Gastrocnemius medialis (tissue), 4 donors: ENCODE results near the gene PAQR5. TPM values are rescaled to one million over a fixed set of nuclear protein-coding genes. Genes with fewer than 3 reads are reported as not detected.
"Not testable (repeated sequence)": the region's sequence is repeated elsewhere in the genome, so short reads cannot be mapped to it uniquely, and the experiment has no call there.

ENCODE experiments used
- ATAC-seq, 2 donors: fragments of 150-250 bp; one replicate each; pipeline ENCODE4 v1.9.1; 2016
- DNase-seq, 2 donors: peaks; one replicate each; pipeline ENCODE4 v3.0.0-alpha.2; 2019
- H3K27ac ChIP-seq, 4 donors: fragments of 200-600 bp; sonication (generic); 1 replicate in 1 of 4; 2 replicates in 3 of 4; pipeline ENCODE4 v1.5.1; 2016 to 2018; ENCODE audit warnings: mild to moderate bottlenecking in 2 of 4, moderate library complexity in 1 of 4
- H3K27me3 ChIP-seq, 3 donors: fragments of 200-600 bp; sonication (generic) in 2 of 3; 1 replicate in 1 of 3; 2 replicates in 2 of 3; pipeline versions ENCODE4 v1.5.1 to v1.6.0; 2016 to 2019; ENCODE audit warnings: mild to moderate bottlenecking in 1 of 3, moderate library complexity in 1 of 3
- H3K36me3 ChIP-seq, 2 donors: fragments of 200-600 bp; sonication (generic) in 1 of 2; one replicate each; pipeline ENCODE4 v1.5.1; 2017 to 2018
- H3K4me1 ChIP-seq, 2 donors: fragments of 200-600 bp; sonication (generic) in 1 of 2; one replicate each; pipeline ENCODE4 v1.5.1; 2016 to 2017; ENCODE audit warnings: mild to moderate bottlenecking in 2 of 2
- H3K4me3 ChIP-seq, 4 donors: fragments of 200-600 bp; sonication (generic) in 3 of 4; 1 replicate in 1 of 4; 2 replicates in 3 of 4; pipeline ENCODE4 v1.5.1; 2016 to 2019; ENCODE audit warnings: mild to moderate bottlenecking in 2 of 4
- H3K9me3 ChIP-seq, 3 donors: fragments of 200-600 bp; sonication (generic) in 2 of 3; 1 replicate in 1 of 3; 2 replicates in 2 of 3; pipeline ENCODE4 v1.5.1; 2016 to 2019
- CTCF ChIP-seq, 5 experiments: fragments of 450-650 bp in 3 of 5; fragments of 200-600 bp in 2 of 5; sonication (generic) in 2 of 5; IDR thresholded peaks in 4 of 5; conservative IDR thresholded peaks in 1 of 5; 1 replicate in 4 of 5; 2 replicates in 1 of 5; pipeline ENCODE4 v1.5.1; 2016 to 2019; ENCODE audit warnings: antibody characterized with exemption in 5 of 5, mild to moderate bottlenecking in 3 of 5, moderate library complexity in 3 of 5
- POLR2A ChIP-seq, 2 donors: fragments of 450-650 bp; IDR thresholded peaks; one replicate each; pipeline ENCODE4 v1.6.1; 2017; ENCODE audit warnings: antibody characterized with exemption in 2 of 2, mild to moderate bottlenecking in 2 of 2, moderate library complexity in 2 of 2
- in situ Hi-C, 4 donors: fragments of 200-750 bp; cut with MboI; loops; one replicate each; pipeline versions ENCODE4 v1.15.0 to v1.8.0; 2017; ENCODE audit warnings: low sequenced_read_pairs in 4 of 4
- intact Hi-C: fragments of 100-400 bp; cut with DNase I; formaldehyde crosslinking; loops from one replicate; pipeline ENCODE4 v1.15.1; 2023; ENCODE audit warnings: low total_unique reads
- total RNA-seq, 4 donors: library from RNA; depleted of rRNA; stranded (reverse); fragments of >200 nt; gene quantifications; one replicate each; pipeline versions ENCODE4 v1.1.0 to v1.2.3, GENCODE V29; 2016

Gene PAQR5
- total RNA-seq, 4 donors from 2014 or later: 0.07 to 0.10 (median 0.10) TPM; not detected in 1

DNA sequence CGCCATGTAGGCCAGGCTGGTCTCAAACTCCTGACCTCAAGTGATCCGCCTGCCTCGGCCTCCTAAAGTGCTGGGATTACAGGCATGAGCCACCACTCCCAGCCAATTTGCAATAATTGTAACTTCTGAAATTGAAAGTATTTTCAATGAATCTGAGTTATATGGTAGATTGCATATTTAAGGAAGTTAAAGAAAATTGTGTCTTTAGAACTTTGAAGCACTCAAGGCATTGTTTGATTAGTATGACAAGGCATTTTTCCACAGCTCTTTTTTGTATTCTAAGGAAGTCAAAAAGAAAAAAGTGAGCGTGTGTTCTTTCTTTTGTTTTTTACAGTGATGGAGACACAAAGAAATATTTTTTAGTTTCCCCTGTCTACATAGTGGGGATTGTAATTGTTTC, 138.2 kb downstream of the PAQR5 start:
- H3K27ac ChIP-seq: no peak overlapping the region
- no peaks in the 10 kb centered on the region for H3K4me1 ChIP-seq
- no peaks in the 10 kb centered on the region for H3K36me3 ChIP-seq
- no peak for TF ChIP-seq POLR2A (IDR thresholded peaks at IDR 0.05)
- TF ChIP-seq CTCF (IDR thresholded peaks at IDR 0.05 in 4 of 5, conservative IDR thresholded peaks at IDR 0.05 in 1 of 5): no peak
- DNase-seq (no peak), ATAC-seq (no peak)
- intact Hi-C loops (no loop called here), in situ Hi-C loops (no loop called here)
- no peaks in the 10 kb centered on the region for H3K27me3 ChIP-seq
- no peaks in the 10 kb centered on the region for H3K9me3 ChIP-seq
- no peak overlapping the region for H3K4me3 ChIP-seq

DNA sequence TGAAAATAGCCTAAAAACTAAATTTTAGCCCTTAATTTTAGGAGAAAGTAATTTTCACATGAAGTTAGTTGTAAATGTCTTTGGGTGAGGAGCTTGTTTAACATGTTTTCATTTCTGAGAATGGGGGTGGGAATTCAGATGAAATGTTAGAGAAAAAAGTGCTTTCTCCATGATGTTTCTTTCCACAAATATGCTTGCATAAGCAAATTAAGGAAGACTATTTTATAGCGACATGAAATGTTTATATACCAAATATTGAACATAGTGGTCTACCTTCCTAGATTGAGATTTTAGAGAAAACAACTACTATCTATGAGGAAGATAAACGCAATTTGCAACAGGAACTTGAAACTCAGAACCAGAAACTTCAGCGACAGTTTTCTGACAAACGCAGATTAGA, 140.9 kb downstream of the PAQR5 start:
- ATAC-seq: no peak
- intact Hi-C loops: no loop called here
- H3K9me3 ChIP-seq: no peaks in the 10 kb centered on the region
- no peak for DNase-seq
- no peak overlapping the region for H3K4me3 ChIP-seq
- H3K4me1 ChIP-seq: no peaks in the 10 kb centered on the region
- H3K36me3 ChIP-seq: no peaks in the 10 kb centered on the region
- H3K27me3 ChIP-seq: no peaks in the 10 kb centered on the region
- TF ChIP-seq POLR2A (IDR thresholded peaks at IDR 0.05) (no peak), CTCF (IDR thresholded peaks at IDR 0.05 in 4 of 5, conservative IDR thresholded peaks at IDR 0.05 in 1 of 5) (no peak)
- in situ Hi-C loops: no loop called here
- no peak overlapping the region for H3K27ac ChIP-seq

GRCh38 chr15:69443032-69443611, 144.4 kb downstream of the PAQR5 start:
- no peaks in the 10 kb centered on the region for H3K4me1 ChIP-seq
- H3K4me3 ChIP-seq: no peak overlapping the region
- ATAC-seq (no peak), DNase-seq (no peak)
- H3K27ac ChIP-seq: no peak overlapping the region
- H3K9me3 ChIP-seq: no peaks in the 10 kb centered on the region
- in situ Hi-C loops (no loop called here), intact Hi-C loops (no loop called here)
- H3K36me3 ChIP-seq: no peaks in the 10 kb centered on the region
- no peak for TF ChIP-seq POLR2A (IDR thresholded peaks at IDR 0.05)
- no peak for TF ChIP-seq CTCF (IDR thresholded peaks at IDR 0.05 in 4 of 5, conservative IDR thresholded peaks at IDR 0.05 in 1 of 5)
- H3K27me3 ChIP-seq: no peaks in the 10 kb centered on the region

- Histone ChIP-seq H3K4me3 (no peak overlapping the region), H3K27me3 (no peaks in the 10 kb centered on the region), H3K9me3 (no peaks in the 10 kb centered on the region), H3K4me1 (no peaks in the 10 kb centered on the region), H3K36me3 (no peaks in the 10 kb centered on the region), H3K27ac (no peak overlapping the region)
- no peak for TF ChIP-seq POLR2A (IDR thresholded peaks at IDR 0.05)
- TF ChIP-seq CTCF (IDR thresholded peaks at IDR 0.05 in 4 of 5, conservative IDR thresholded peaks at IDR 0.05 in 1 of 5): no peak
- ATAC-seq: no peak
- DNase-seq: no peak
- intact Hi-C loops (no loop called here), in situ Hi-C loops (no loop called here)
These were observed 146.0 kb downstream of the PAQR5 start for GRCh38 chr15:69444686-69445085.

DNA sequence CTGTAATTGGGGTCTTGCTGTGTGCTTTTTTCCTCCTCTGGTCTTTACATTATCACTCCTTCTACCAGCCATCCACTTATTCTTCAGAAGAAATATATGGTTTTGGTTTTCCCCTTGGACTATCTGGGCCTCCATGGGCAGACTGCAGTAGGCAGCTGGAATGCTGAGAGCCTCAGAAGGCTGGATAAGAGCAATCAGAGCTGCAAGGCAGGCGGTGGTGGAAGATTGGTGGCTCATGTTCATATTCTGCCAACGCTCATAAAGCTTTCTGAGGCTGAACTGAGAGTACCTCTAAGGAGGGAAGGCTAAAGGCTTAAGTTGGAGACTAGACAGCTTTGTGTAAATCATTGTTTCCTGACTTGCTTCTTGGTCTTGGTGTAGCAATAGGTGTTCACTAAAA, 148.2 kb downstream of the PAQR5 start:
- TF ChIP-seq POLR2A (IDR thresholded peaks at IDR 0.05) (no peak), CTCF (IDR thresholded peaks at IDR 0.05 in 4 of 5, conservative IDR thresholded peaks at IDR 0.05 in 1 of 5) (no peak)
- in situ Hi-C loops: no loop called here
- peaks cover 2 to 5% of the 10 kb centered on the region in 2 donors for H3K4me1 ChIP-seq
- no peak overlapping the region for H3K27ac ChIP-seq
- H3K36me3 ChIP-seq: no peaks in the 10 kb centered on the region
- DNase-seq (no peak), ATAC-seq (no peak)
- no peaks in the 10 kb centered on the region for H3K27me3 ChIP-seq
- no peaks in the 10 kb centered on the region for H3K9me3 ChIP-seq
- no peak overlapping the region for H3K4me3 ChIP-seq
- intact Hi-C loops: no loop called here

DNA sequence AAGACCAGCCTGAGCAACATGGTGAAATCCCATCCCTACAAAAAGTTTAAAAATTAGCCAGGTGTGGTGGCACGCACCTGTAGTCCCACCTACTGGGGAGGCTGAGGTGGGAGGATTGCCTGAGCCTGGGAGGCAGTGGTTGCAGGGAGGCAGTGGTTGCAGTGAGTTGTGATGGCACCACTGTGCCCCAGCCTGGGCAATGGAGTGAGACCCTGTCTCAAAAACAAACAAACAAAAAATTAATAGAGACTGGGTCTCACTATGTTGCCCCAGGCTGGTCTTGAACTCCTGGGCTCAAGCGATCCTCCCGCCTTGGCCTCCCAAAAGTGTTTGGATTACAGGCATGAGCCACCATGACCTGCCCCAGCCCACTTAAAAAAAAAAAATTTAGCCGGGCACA, 151.5 kb downstream of the PAQR5 start:
- H3K27me3 ChIP-seq, H3K9me3 ChIP-seq, H3K27ac ChIP-seq, DNase-seq, ATAC-seq, H3K4me3 ChIP-seq, in situ Hi-C loops: not testable (repeated sequence)
- peaks cover 0 to 15% of the 10 kb centered on the region in 2 donors for H3K36me3 ChIP-seq
- intact Hi-C loops: loop anchor here (5.0 to 10.0 kb wide), 3 partner anchors 342 to 1175 kb away; partner anchors contain the start of gene FEM1B
- peaks cover 17 to 25% of the 10 kb centered on the region in 2 donors for H3K4me1 ChIP-seq
